GM21381 (cell line): ENCODE measurements around the gene RANBP10.

ENCODE experiments used
- ATAC-seq: cut with Tn5 transposase; IDR thresholded peaks from one replicate; pipeline ENCODE4 v1.9.1; 2021; ENCODE audit warnings: mild to moderate bottlenecking, moderate library complexity; ENCODE audit not compliant: unreplicated experiment

The RANBP10 gene

DNA sequence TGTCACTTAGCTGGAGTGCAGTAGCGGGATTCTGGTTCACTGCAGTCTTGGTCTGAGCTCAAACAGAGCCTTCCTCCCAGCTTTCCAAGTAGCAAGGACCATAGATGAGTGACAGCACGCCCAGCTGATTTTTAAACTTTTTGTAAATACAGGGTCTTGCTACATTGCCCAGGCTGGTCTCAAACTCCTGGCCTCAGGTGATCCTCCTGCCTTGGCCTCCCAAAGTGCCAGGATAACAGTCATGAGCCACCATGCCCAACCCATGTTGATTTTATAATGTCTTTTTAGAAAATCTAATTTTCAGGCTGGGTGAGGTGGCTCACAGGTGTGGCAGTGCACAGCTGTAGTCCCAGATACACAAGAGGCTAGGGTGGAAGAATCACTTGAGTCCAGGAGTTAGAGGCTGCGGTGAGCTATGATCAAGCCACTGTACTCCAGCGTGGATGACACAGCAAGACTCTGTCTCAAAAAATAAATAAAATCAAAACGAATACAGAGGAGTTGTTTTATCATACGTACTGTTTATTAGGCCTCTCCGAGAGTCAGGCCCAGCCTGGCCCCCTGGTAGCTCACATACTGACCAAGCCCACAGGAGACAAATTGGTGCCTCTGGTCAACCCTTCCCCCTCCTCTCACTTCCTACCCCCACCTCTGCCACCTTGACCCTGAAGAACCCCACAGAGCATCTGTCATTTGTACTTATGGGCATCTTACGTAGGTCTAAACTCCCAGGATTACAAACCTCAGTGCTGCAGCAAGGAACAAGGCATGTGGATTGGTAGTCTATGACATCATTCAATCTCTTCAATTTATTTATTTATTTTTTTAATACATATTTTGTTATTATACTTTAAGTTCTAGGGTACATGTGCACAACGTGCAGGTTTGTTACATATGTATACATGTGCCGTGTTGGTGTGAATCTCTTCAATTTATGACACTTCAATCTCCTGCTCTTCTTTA is 126.1 kb downstream of the RANBP10 start:
- no peak for ATAC-seq

DNA sequence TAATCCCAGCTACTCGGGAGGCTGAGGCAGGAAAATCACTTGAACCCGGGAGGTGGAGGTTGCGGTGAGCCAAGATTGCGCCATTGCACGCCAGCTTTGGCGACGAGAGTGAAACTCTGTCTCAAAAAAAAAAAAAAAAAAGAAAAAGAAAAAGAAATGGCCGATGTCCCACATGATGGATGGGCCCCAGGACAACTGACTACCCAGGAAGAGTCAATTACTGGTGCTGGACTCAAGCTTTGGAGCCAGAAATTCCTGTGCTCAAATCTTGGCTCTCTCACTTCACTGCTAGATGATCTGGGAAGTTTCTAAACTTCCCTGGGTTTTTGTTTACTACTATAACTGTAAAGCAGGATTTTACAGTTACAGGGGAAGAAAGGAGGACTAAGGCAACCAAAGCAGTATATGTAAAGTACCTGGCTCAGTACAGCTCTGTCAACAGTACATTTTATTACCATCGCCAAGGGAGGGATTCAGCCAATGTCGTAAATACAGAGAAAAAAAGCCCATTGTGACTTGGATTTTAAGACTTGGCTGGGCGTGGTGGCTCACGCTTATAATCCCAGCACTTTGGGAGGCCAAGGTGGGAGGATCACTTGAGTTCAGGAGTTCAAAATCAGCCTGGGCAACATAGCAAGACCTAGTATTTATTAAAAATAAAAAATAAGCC is 127.9 kb downstream of the RANBP10 start:
- no peak for ATAC-seq

DNA sequence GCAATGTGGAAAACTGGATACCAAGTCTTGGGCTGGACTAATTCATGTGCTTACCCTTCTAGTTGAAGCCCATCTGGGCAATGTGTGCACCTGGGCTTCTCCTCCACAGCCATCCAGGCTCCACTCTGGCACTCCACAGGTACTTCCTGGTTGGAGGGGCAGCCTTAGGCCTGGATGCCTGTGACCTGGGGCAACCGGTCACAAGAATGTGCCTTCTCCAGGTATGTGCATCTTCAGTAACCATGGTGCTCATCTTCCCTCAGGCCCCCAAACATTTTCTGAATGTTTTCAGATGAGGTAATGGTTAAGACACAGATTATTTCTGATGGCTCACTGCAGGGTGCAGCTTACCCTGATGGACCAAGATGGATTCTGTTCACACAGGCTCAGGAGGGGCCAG is 128.6 kb downstream of the RANBP10 start:
- ATAC-seq: no peak

DNA sequence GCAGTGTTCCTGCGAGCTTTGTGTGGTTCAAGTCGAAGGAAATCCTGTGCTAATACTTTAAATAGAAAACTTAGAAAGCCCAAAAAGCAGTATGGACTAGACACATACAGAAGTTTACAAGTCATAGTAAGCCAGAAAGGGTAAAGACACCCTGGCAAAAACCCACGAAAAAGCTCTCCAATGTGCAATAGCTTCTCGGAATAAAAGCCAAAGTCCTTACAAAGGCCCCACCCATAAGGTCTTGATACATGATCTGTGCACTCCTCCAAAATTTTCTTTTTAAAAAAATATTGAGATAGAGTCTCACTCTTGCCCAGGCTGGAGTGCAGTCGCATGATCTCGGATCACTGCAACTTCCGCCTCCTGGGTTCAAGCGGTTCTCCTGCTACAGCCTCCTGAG is 129.4 kb downstream of the RANBP10 start:
- no peak for ATAC-seq

- ATAC-seq: no peak
Observed at GRCh38 chr16:67676516-67676915, 129.8 kb downstream of the RANBP10 start.

DNA sequence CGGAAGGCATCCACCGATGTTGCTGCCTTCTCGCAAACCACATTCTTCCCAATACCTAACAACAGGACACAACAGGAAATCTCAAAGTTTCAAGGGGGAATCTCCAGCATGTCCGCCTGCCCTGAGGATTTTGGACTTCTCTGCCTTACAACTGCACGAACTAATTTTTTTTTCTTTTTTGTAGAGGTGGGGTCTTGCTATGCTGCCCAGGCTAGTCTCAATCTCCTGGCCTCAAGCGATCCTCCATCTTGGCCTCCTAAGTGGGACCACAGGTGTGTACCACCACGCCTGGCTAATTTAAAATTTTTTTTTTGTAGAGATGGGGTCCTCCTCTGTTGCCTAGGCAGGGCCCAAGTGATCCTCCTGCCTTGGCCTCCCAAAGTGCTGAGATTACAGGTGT is 130.4 kb downstream of the RANBP10 start:
- no peak for ATAC-seq

- no peak for ATAC-seq
Observed at GRCh38 chr16:67675579-67675935, 130.8 kb downstream of the RANBP10 start.

GRCh38 chr16:67674851-67675578 is 131.3 kb downstream of the RANBP10 start:
- ATAC-seq: no peak

DNA sequence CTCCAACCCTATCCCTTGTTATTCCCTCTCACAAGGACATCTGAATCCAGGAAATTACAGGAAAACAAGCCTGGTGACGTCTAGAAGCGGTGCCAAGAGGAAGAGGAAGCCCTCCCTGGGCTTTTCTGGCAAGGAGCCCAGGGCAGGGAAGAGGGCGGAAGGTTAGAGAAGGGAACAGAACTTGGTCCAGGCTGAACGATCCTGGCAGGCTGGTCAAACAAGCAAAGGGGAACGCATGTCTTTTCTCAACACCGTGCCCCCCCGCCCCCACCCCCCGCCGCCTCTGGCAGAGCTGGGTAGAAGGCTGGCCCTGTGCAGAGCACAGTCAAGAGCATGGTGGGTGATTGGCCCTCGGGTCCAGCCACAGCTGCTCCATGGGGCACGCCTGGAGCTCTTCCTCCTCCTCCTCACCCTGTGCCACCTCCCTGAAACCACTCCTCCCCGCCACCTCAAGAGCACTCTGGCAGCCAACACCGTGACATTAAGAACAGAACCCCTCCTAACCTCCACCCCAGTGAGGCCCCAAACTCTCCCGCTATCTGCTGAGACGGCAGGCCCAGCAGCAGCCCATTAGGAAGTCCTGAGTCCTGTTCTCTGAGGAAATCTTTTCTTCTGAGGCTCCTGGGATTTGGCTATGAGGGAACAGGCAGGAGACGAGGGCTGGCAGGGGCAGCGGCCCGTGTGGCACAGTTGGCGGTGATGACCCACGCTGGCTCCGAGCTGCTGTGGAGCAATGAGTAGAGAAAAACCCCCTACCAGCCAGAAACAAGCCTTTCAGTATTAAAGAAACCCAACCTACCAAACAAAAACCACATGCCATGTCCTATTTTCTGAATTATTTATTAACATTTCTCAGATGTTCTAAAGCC is 132.4 kb downstream of the RANBP10 start:
- ATAC-seq: no peak
